ENCODE measurements around the gene SH2D1B. TPM values are rescaled to one million over a fixed set of nuclear protein-coding genes. Genes with fewer than 3 reads are reported as not detected.
"Not testable (repeated sequence)": the region's sequence is repeated elsewhere in the genome, so short reads cannot be mapped to it uniquely, and the experiment has no call there.

The SH2D1B gene
- total RNA-seq, 1 donor from 2014 or later, result not detected

DNA sequence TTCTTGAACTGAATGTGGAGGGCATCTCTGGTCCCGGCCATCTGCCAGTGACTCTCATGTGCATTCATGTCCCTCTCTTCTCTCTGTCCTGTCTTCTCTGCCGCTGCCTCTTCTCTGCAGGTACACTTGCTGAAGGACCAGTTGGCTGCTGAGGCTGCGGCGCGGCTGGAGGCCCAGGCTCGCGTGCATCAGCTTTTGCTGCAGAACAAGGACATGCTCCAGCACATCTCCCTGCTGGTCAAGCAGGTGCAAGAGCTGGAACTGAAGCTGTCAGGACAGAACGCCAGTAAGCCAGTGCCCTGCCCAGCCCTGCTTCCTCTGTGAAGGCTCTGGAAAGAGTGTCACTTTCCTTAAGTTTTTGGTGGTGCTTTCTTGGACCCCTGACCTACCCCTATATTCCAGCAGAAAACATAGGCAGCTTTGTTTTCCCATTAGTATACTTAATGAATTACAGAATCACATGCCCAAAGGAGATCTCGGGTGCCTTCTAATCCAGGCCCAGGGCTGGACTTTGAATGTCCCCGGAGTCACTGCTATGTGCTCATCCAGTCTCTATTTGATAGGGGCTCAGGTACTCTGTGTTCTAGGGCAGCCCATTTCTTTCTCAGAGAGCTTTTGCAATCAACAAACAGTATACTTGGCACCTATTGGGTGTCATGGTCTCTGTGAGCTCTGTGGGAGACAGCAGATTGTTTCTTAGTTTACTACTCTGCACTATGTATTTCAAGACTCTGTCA is 46.5 kb downstream of the SH2D1B start:
- no peak for DNase-seq (ENCODE audit: extremely low read depth, low read depth, low spot score)

DNA sequence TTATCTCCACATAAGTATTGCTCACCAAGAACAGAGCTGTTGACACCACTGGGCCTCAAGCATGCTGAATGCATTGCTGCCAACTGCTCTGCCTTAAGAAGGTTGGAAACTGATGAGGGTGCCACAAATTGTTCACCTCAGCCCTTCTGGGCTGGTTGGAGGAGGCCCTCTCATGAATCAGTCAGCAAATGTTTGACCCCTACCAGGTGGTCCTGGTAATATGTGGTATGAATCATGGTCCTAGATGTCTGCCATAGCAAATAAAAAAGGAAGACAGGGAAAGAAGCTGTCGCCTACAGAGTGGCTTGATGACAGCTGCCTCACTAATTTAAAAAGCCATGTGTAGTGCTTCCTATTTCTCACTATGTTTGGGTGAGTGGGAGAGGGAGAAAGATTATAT is 47.4 kb downstream of the SH2D1B start:
- no peak for DNase-seq (ENCODE audit: extremely low read depth, low read depth, low spot score)

DNA sequence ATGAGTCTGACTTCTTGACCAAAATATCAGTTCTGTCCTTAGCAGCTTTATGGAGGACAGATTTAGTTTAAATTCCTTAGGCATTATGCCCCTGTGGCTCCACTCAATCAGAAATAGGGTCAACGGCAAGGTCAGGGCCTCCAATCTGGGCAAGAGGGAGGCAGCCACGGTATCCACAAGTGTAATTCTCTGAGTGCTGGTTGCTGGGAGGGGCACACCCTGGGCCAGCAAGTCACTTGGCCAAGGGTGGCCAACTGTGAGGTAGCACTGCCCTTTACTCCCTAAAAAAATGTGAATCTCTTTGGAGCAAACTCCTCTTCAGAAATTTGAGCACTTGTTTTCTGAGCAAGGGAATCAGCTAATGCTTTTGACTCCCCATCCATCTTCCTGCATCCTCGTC is 48.1 kb downstream of the SH2D1B start:
- no peak for DNase-seq (ENCODE audit: extremely low read depth, low read depth, low spot score)

DNA sequence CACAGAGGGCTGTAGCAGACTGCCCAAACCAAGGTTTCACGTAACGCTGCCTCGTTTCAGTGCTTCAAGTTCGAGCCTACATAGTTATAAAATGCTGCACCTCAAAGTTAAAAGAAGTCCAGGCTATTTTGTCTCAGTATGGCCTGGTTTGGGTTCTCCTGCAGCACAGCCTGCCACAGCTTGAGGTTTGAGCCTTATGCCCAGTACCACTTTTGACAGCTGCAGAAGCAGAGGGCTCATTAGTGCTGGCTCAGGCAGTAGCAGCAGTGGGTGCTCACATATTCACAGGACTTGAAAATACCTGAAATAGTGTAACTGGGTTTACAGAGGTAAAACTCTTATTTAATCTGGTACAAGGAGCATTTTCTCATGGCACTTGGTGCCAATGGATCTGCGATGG is 50.6 kb downstream of the SH2D1B start:
- no peak for DNase-seq (ENCODE audit: extremely low read depth, low read depth, low spot score)

DNA sequence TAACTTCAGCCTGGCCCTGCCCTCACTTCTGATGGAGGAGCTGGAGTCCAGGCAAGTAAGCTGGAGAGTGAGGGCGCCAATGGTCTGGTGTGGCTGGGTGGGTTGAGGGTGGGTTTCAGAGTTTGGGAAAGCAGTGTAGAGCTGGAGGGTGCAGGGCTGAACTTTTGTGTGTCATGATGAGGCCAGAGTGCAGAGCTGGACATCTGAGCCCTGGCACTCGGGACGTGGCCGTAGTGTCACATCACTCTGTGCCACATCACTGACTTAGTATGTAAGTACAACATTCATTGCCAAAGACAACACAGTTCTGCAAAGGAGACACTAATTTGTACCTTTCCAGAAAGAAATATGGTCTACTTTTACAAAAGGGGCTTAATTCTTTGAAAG is 51.1 kb downstream of the SH2D1B start:
- DNase-seq (ENCODE audit: extremely low read depth, low read depth, low spot score), result no peak

DNA sequence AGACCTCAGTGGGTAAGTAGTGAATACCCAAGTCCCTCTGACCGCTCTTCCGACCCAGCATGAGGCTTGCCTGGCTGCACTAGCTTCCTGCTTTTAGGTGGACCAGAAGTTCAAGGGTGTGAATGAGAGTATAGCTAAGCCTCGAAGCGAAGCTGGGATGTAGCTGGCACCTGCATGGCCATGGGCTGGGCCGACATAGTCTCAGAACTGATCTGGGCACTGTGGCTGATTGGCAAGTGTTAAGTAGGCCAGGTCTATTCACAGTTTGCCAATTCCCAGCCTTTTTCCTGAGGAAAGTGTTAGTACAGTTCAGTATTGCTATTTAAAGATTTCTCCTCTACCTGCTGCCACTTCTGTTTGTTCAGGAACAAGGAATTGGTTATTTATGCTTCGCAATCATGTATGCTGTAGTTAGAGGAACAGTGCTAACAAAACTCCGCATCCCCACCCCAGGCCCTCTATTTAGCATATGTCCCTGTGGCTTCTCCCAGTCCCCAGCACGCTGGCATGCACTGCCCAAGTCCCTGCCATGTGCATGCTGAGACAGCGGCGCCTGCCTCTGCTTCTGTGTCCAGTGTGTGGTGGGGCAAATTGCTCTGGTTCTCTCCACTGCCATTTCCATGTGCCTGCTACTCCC is 51.6 kb downstream of the SH2D1B start:
- DNase-seq (ENCODE audit: extremely low read depth, low read depth, low spot score), result no peak

DNA sequence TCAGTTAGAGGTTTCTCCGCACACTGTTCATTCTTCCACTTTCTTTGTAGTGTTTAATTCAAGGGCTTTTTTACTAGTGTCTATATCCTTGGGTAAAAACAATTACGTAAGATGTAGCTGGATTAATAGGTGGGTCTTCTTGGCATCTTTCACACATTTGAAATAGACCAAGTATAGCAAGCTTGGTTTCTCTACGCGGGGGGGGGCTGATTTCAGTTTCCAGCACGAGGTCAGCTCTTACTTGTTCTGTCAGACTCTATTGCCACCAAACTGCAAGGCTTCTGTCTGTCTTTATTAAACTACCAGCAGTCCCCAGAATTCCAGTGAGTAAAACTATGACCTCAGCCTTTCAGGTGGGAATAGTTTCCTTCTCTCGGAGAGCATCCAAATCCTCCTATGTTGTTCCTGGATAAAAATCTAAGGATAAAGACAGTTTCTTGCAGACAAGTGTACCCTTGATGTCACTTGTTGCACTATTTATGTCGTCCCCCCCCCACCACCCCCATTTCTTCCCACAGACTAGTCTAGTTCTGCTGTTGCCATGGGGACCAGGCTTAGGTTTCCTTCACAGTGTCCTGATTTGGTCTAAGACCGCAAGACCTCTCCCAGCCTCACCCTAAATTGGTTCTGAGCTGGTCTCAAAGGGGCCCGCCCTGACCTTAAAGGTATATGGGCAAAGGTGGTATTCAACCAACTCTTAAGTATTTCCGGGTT is 52.3 kb downstream of the SH2D1B start:
- DNase-seq (ENCODE audit: extremely low read depth, low read depth, low spot score), result no peak

DNA sequence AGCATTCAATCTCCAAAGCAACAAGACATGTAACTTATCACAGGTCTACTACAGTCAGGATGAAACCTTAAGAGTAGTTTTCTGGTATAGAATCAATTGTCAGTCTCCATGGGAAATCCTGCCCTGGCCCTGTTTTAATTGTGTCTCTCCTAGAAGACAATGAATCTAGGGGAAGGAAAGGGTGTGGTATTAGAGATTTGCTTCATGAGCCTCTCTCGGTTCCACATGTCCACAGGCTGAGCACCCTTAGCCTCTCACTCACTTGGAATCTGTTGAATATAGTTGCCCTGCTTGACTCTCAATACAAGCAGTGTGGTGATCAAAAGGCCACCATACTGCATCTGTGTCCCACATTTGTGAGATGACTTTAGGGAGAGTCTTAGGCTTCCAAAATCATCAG is 53.0 kb downstream of the SH2D1B start:
- DNase-seq (ENCODE audit: extremely low read depth, low read depth, low spot score), result no peak

DNA sequence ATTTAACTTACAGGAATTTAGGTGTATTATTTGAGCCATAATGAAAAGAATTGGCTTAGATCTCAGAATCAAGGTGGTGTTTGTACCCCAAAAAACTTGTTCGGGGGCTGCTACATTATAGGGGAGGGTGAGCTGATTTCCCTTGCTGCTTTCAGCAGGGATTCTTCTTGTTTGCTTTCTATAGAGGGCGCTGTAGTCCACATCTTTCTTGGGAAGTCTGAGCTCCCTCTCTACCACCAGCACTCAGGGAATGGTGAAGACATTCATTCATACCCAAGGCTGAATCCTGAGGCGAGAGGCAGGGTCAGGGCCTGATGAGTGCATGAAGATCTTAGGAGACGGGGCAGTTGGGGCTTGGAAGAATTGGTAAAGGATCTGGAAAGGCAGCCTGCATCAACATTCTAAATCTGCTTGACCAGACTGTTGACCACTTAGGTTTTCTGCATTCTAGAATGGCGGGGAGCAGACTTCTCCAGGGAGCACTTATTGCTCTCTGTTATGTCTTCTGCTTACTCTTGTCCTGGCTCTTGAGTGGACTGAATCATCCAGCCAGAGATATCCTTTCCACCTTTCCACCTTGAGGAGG is 54.2 kb downstream of the SH2D1B start:
- DNase-seq (ENCODE audit: extremely low read depth, low read depth, low spot score), result no peak

DNA sequence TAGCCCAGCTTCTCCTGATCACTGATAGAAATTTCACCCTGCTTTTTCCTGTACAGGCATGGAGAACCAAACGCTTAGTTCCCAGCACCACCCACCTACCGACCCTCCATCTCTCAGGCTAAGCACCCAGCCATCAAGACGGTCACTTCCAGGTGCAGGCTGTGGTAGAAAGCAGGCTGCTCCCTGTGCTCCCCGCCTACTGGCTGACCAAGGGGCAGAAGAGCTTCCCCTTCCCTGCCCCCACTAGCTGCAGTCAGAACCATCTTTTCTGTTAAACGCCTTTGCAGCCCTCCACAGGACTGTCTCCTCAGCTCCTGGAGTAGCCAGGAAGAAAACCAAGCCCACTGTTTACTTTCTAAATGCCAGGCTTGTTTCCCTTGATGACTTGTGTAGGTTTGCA is 58.2 kb downstream of the SH2D1B start:
- DNase-seq (ENCODE audit: extremely low read depth, low read depth, low spot score), result no peak

DNA sequence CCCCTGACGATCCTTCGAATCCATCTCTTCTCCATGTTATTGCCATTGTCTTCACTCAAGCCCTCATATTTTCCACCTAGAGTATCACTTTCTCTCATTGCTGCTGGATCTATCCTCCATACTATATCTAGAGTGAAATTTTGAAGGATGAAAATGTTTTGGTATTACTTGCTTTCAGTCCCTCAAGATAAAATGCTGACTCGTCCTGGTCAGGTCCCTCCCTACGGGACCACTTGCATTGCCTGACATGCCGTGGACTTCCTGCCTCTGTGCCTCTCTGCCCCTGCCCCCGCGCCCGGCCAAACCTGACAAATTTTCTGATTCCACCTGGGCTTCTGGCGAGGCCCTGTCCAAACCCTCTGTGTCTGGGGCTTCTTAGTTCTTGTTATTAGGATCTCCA is 58.9 kb downstream of the SH2D1B start:
- DNase-seq (ENCODE audit: extremely low read depth, low read depth, low spot score), result no peak

DNA sequence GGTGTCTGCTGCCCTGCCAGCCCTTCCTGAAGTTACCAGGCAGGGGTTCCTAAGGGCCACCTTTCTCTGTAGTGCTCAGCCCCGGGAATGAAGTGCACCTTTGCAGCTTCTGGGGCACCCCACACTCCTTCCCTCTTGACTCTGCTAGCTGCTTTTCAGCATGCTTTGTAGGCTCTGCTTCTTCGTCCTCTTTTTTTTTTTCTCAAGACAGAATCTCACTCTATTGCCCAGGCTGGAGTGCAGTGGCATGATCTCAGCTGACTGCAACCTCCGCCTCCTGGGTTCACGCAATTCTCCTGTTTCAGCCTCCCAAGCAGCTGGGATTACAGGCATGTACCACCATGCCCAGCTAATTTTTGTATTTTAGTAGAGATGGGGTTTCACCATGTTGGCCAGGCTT is 60.1 kb downstream of the SH2D1B start:
- DNase-seq (ENCODE audit: extremely low read depth, low read depth, low spot score), result not testable (repeated sequence)

DNA sequence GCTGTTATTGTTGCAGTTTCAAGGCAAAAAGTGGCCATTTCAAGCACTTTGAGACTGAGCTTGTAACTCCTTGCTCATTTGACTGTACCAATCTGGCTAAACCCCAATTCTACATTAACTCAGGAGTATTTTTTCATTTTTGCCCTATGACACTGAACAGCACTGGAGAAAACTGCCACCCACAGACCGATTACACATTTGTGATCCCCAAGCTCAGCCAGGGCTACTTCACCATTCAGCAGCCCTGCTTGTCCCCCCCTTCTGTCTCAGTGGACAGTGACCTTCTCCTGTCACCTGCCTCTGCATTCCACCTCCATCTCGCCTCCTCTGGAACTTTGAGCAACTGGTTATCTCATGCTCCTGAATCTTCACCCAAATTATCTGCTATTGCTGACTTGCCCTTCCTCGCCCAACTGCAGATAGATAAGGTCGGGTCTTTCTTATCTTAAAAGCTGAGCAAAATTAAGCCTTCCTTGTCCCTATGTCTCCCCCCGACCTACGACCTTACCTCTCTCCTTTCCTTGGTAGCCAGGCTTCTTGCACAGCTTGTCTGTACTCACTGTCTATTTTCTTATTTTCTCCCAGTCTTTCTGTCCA is 60.6 kb downstream of the SH2D1B start:
- no peak for DNase-seq (ENCODE audit: extremely low read depth, low read depth, low spot score)

DNA sequence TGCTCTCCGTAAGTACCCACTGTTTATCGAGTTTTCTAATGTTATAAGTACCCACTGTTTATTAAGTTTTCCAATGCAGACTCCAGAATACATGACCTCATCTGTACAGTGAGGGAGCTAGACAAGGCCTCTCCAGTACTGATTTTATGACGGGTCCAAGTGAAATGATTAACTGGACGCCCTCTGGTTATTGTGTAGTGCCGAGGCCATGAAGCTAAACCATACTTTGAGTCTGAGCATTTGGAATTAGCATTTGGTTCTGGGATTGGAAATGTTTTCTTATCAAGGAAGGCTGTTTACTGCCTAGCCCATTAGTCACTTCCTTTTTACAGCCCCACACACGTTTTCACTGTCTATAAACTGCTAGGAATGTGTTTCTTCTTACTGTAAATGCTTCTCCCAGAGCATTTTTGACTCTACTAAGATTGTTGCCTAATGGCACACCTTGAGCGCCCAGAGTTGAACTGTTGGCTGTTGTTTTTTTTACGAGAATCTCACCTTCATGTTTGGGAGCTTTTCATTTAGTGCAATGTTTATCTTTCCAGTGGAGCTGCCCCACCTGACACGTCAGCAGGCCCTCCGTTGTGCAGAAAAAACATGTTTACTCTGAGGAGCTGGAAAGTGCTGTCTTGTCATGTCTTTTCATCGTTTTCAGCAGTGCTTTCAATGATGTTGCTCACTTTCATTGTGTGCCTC is 62.2 kb downstream of the SH2D1B start:
- peak; percentile 85 for DNase-seq (ENCODE audit: extremely low read depth, low read depth, low spot score)

DNA sequence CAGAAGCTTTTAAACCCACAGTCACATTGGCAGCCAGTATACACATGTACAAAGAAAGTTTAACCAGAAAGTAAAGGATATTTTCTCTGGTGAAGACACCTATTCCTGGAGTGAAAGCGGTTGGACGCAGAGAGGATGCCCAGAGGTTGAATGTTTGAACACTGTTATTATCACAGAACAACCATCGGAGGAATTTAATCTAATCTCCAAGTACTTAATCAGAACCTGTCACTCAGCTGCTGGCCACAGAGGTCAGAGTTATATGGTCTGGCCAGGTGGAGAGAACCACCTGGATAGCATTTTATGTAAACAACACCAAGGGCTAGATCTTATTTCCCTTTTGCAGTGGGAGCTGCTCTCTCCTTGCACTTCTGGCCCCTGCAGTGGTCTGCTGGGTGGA is 64.7 kb downstream of the SH2D1B start:
- no peak for DNase-seq (ENCODE audit: extremely low read depth, low read depth, low spot score)

Other genes starting within 250 kb of the SH2D1B start
- not detected in 2 replicates for gene SPATA46, start 35.3 kb downstream of the SH2D1B start, total RNA-seq
- gene C1orf226, start 30.4 kb downstream of the SH2D1B start, total RNA-seq, result 1.6 and 4.2 TPM in 2 replicates
- gene UHMK1, start 85.7 kb upstream of the SH2D1B start, total RNA-seq, result 43.1 and 47.0 TPM in 2 replicates
- 41.5 and 67.0 TPM in 2 replicates for gene UAP1, start 149.6 kb upstream of the SH2D1B start, total RNA-seq
- gene DDR2, start 220.3 kb upstream of the SH2D1B start, total RNA-seq, result 3.3 and 5.8 TPM in 2 replicates

All from glomerular endothelial cell (primary cell).